GM10248 (cell line): Measurements from ENCODE around the gene QSOX1.

Source experiments
- CTCF ChIA-PET: fragments of 300-600 bp; sonication (Branson Sonifier 250); formaldehyde crosslinking; extraction: SDS; loops from one replicate; lab custom pipeline; 2021; ENCODE audit warnings: antibody characterized with exemption; lab: Yijun Ruan, JAX
- POLR2A ChIA-PET: fragments of 350-650 bp; sonication (Branson Sonifier 250); formaldehyde crosslinking; extraction: SDS; loops from one replicate; lab custom pipeline; 2020; ENCODE audit warnings: antibody characterized with exemption; lab: Yijun Ruan, JAX
- DNase-seq: peaks from one replicate; pipeline ENCODE4 v3.0.0; 2012; ENCODE audit errors: extremely low spot score
- TF ChIP-seq, protein P1 (sequence below): IDR thresholded peaks from 2 replicates; pipeline ENCODE4 v1.5.1; 2012; ENCODE audit warnings: mild to moderate bottlenecking, low read depth; ENCODE audit errors: extremely low read depth, missing control alignments, control extremely low read depth

The QSOX1 gene

GRCh38 chr1:180144659-180145357 lies 9.9 kb upstream of the QSOX1 start:
- POLR2A ChIA-PET = no interaction called here
- CTCF ChIA-PET = interaction anchor here (0.8 to 1.6 kb wide), 9 partner anchors 10 to 330 kb away, joined by 3 to 5 read pairs (median 4); partner anchors contain the start of gene QSOX1
- DNase-seq = no peak
- TF ChIP-seq, protein P1, sequence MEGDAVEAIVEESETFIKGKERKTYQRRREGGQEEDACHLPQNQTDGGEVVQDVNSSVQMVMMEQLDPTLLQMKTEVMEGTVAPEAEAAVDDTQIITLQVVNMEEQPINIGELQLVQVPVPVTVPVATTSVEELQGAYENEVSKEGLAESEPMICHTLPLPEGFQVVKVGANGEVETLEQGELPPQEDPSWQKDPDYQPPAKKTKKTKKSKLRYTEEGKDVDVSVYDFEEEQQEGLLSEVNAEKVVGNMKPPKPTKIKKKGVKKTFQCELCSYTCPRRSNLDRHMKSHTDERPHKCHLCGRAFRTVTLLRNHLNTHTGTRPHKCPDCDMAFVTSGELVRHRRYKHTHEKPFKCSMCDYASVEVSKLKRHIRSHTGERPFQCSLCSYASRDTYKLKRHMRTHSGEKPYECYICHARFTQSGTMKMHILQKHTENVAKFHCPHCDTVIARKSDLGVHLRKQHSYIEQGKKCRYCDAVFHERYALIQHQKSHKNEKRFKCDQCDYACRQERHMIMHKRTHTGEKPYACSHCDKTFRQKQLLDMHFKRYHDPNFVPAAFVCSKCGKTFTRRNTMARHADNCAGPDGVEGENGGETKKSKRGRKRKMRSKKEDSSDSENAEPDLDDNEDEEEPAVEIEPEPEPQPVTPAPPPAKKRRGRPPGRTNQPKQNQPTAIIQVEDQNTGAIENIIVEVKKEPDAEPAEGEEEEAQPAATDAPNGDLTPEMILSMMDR = no peak

DNA sequence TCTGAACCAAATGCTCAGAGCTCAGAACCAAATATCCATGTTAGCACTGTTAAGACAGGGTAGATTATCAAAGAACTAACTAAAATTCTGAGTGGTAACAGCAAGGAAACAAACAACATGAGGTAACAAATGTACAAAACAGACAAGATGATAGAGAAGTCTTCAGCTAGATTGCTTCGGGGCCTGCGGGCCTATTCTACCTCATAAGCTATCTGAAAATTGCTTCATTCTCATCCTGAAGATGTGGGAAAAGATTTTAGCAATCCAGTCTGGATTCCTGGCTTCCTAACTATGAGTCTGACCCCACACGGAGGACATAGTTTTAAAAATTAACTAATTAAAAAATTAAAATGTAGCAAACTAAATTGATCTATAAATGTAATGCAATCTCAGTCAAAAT lies 9.2 kb upstream of the QSOX1 start:
- POLR2A ChIA-PET = no interaction called here
- DNase-seq = no peak
- TF ChIP-seq, protein P1 = no peak
- CTCF ChIA-PET = interaction anchor here (0.8 to 1.6 kb wide), 8 partner anchors 9 to 331 kb away, joined by 3 to 5 read pairs (median 4); partner anchors contain the start of gene QSOX1

- no peak for DNase-seq
- ChIA-PET POLR2A (no interaction called here), CTCF (no interaction called here)
- TF ChIP-seq, protein P1 = no peak
Measured at GRCh38 chr1:180150982-180151381, 3.7 kb upstream of the QSOX1 start.

DNA sequence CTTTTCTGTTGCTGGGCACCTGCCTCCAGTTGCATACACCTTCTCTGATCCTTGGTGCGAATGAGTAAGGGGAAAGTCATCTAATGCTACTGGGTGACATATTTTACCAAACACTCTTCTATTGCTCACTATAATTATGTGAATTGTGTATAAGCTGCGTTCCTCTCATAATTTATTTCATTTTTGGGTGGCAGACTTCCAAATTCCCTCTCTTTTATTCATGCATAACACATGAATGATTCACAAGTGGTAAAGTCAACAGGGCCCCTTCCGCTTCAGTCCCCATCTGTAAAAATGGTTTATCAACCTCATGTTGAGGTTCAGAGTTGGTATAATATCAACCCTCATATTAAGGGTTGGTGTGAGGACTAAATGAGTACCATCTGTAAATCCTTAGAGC lies 3.2 kb upstream of the QSOX1 start:
- ChIA-PET CTCF (no interaction called here), POLR2A (no interaction called here)
- TF ChIP-seq, protein P1 = no peak
- DNase-seq = no peak

DNA sequence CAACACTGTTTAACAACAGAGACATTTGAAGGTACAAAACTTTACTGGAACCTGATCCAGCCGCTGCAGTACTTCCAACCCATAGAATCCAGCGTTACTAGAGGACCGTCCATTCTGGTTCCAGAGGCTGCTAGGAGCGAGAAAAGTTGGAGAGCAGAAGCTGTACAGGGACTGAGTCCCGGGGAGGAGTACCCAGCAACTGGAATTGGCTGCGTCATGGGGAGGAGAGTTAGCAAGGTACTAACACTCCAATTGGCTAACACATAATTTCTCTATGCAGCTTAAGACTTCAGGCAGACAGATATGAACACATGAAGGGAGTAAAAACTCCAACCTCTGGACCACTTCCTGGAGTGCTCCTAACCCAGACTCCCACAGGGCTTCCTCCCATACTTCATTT lies 2.1 kb upstream of the QSOX1 start:
- DNase-seq = no peak
- ChIA-PET CTCF (interaction anchor here (0.9 to 7.9 kb wide), 3 partner anchors 17 to 285 kb away, joined by 3 to 47 read pairs (median 16); no protein-coding TSS in a partner anchor), POLR2A (no interaction called here)
- TF ChIP-seq, protein P1 = no peak

DNA sequence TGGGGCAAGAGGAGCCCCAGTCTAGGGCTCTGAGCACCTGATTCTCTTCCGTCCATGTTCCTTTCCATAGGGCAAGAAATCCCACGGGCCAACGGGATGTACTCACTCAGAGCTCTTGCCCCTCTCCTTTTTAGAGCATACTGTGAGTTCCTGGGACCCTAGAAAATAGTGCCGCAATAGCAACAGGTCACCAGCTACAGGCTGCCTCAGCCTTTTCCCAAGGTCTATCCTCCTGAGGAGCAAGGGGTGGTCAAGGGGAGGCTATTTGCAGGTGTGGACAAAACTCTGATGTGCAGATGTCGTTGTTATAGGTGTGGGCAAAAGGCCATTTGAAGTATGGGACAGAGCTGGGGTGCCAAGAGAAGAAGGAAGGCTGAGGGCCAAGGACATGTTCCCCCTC lies 1.6 kb upstream of the QSOX1 start:
- no peak for DNase-seq
- CTCF ChIA-PET = interaction anchor here (0.9 to 7.9 kb wide), 4 partner anchors 17 to 286 kb away, joined by 3 to 47 read pairs (median 10); no protein-coding TSS in a partner anchor
- POLR2A ChIA-PET = no interaction called here
- TF ChIP-seq, protein P1 = no peak
